Fibroblast of villous mesenchyme (primary cell): ENCODE data around the gene COPS8. TPM values are rescaled to one million over a fixed set of nuclear protein-coding genes. Genes with fewer than 3 reads are reported as not detected.

ENCODE experiments used
- DNase-seq: peaks from one replicate; pipeline ENCODE4 v3.0.0-alpha.2; 2010; ENCODE audit warnings: low read depth
- H3K4me3 ChIP-seq: 2 replicates; pipeline ENCODE4 v1.5.1; 2011; ENCODE audit warnings: low read depth, mild to moderate bottlenecking, low read length
- CTCF ChIP-seq: IDR thresholded peaks from 2 replicates; pipeline ENCODE4 v1.5.1; 2012; ENCODE audit warnings: low read depth, mild to moderate bottlenecking, low read length; ENCODE audit not compliant: insufficient read depth
- total RNA-seq: library from RNA; depleted of rRNA; stranded (reverse); fragments of >200 nt; gene quantifications from 2 replicates; pipeline ENCODE4 v1.2.3, GENCODE V29; 2012

Gene COPS8
- total RNA-seq, 1 donor, result 98.0 TPM

- TF ChIP-seq CTCF, result no peak
- DNase-seq, result peak; percentile 44
- no peak overlapping the region for H3K4me3 ChIP-seq
Observed at GRCh38 chr2:237074211-237074993, 11.3 kb upstream of the COPS8 start.

GRCh38 chr2:237075749-237076599 lies 9.7 kb upstream of the COPS8 start:
- DNase-seq, result no peak
- no peak overlapping the region for H3K4me3 ChIP-seq
- TF ChIP-seq CTCF, result no peak

GRCh38 chr2:237081596-237081995 lies 4.1 kb upstream of the COPS8 start:
- no peak for TF ChIP-seq CTCF
- no peak overlapping the region for H3K4me3 ChIP-seq
- no peak for DNase-seq

- no peak overlapping the region for H3K4me3 ChIP-seq
- DNase-seq, result no peak
- TF ChIP-seq CTCF, result no peak
Observed at GRCh38 chr2:237083026-237083425, 2.7 kb upstream of the COPS8 start.

GRCh38 chr2:237084444-237084843 lies 1.2 kb upstream of the COPS8 start:
- TF ChIP-seq CTCF, result no peak
- no peak overlapping the region for H3K4me3 ChIP-seq

GRCh38 chr2:237090906-237091305 lies 5.2 kb downstream of the COPS8 start:
- peak; percentile 70 for DNase-seq
- TF ChIP-seq CTCF, result no peak
- H3K4me3 ChIP-seq, result no peak overlapping the region

More at GRCh38 chr2:237084444-237084843, 1.2 kb upstream of the COPS8 start:
- DNase-seq, result no peak
